Measurements from ENCODE around the gene EID2. TPM values are rescaled to one million over a fixed set of nuclear protein-coding genes. Genes with fewer than 3 reads are reported as not detected.

Gene EID2
- total and polyA plus RNA-seq, 10 of the 15 experiments (the other 5 are each of a cell fraction or from before 2014, with no cell fraction given): 1.6 to 11.4 (median 7.0) TPM

DNA sequence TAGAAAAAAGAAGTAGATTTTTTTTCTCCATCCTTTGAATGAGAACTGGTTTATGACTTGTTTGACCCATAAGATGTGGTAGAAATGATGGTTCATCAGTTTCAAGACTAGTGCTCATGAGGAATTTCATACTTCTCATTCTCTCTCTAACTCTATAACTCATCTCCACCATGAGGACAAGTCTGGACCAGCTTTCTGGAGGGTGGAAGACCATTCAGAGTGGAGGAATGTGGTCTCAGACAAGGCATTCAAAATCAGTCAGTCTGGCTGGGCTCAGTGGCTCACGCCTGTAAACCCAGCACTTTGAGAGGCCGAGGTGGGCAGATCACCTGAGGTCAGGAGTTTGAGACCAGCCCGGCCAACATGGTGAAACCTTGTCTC, 3.5 kb upstream of the EID2 start:
- ATAC-seq: no peak
- in situ Hi-C loops (cut with MboI): no loop called here
- H3K36me3 ChIP-seq (ENCODE audit: control insufficient read depth in 2 of 2, insufficient read depth in 2 of 2, low read length in 1 of 2): no peaks in the 10 kb centered on the region
- peaks cover 14% of the 10 kb centered on the region for H3K79me2 ChIP-seq (ENCODE audit: control insufficient read depth, insufficient read depth, low read length)
- CTCF ChIA-PET: interaction anchor here (0.6 to 15.0 kb wide), 5 partner anchors 8 to 216 kb away, joined by 3 to 248 read pairs (median 6); no protein-coding TSS in a partner anchor
- no peak overlapping the region for H3K4me2 ChIP-seq (ENCODE audit: control insufficient read depth, insufficient read depth)
- POLR2A ChIA-PET: interaction anchor here (0.6 kb wide), 1 partner anchor 588 kb away, joined by 3 read pairs; no protein-coding TSS in a partner anchor
- H3K4me1 ChIP-seq (ENCODE audit: control insufficient read depth, insufficient read depth, low read length): peaks cover 4% of the 10 kb centered on the region
- 48% methylated on average over 3 of the region's 3 CpGs for whole genome bisulfite sequencing (ENCODE audit: insufficient coverage, insufficient replicate concordance, low lambda C conversion rate, missing lambda C conversion rate)
- FAIRE-seq: no peak
- H3K27ac ChIP-seq (ENCODE audit: control insufficient read depth, insufficient read depth): no peak overlapping the region
- intact Hi-C loops (cut with micrococcal nuclease; ENCODE audit: unreplicated experiment): no loop called here
- H2AFZ ChIP-seq (ENCODE audit: control insufficient read depth, low read depth, low read length): no peak overlapping the region
- SMC1A ChIA-PET (ENCODE audit: uncharacterized antibody, unreplicated experiment): no interaction called here
- H4K20me1 ChIP-seq (ENCODE audit: control insufficient read depth, insufficient read depth): no peaks in the 10 kb centered on the region
- RAD21 ChIA-PET (ENCODE audit: unreplicated experiment): interaction anchor here (2.1 kb wide), 1 partner anchor 130 kb away, joined by 6 read pairs; no protein-coding TSS in a partner anchor
- TF ChIP-seq NRF1 (conservative IDR thresholded peaks at IDR 0.05; ENCODE audit: low read depth, low read length) (no peak), PML (IDR thresholded peaks at IDR 0.05; ENCODE audit: low read length) (no peak), HSF1 (IDR thresholded peaks at IDR 0.05; ENCODE audit: low read depth, low read length) (no peak), E2F8 (IDR thresholded peaks at IDR 0.05; ENCODE audit: low read depth, partially characterized antibody) (no peak), CTCF (IDR thresholded peaks at IDR 0.05 in 2 of 3, conservative IDR thresholded peaks at IDR 0.05 in 1 of 3; ENCODE audit: control insufficient read depth in 2 of 3, extremely low read depth in 1 of 3, insufficient read depth in 1 of 3, low read depth in 3 of 3, low read length in 3 of 3) (no peak), CREM (IDR thresholded peaks at IDR 0.05; ENCODE audit: low read depth) (no peak)
- TF ChIP-seq, protein P1, sequence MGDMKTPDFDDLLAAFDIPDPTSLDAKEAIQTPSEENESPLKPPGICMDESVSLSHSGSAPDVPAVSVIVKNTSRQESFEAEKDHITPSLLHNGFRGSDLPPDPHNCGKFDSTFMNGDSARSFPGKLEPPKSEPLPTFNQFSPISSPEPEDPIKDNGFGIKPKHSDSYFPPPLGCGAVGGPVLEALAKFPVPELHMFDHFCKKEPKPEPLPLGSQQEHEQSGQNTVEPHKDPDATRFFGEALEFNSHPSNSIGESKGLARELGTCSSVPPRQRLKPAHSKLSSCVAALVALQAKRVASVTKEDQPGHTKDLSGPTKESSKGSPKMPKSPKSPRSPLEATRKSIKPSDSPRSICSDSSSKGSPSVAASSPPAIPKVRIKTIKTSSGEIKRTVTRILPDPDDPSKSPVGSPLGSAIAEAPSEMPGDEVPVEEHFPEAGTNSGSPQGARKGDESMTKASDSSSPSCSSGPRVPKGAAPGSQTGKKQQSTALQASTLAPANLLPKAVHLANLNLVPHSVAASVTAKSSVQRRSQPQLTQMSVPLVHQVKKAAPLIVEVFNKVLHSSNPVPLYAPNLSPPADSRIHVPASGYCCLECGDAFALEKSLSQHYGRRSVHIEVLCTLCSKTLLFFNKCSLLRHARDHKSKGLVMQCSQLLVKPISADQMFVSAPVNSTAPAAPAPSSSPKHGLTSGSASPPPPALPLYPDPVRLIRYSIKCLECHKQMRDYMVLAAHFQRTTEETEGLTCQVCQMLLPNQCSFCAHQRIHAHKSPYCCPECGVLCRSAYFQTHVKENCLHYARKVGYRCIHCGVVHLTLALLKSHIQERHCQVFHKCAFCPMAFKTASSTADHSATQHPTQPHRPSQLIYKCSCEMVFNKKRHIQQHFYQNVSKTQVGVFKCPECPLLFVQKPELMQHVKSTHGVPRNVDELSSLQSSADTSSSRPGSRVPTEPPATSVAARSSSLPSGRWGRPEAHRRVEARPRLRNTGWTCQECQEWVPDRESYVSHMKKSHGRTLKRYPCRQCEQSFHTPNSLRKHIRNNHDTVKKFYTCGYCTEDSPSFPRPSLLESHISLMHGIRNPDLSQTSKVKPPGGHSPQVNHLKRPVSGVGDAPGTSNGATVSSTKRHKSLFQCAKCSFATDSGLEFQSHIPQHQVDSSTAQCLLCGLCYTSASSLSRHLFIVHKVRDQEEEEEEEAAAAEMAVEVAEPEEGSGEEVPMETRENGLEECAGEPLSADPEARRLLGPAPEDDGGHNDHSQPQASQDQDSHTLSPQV (IDR thresholded peaks at IDR 0.05): no peak
- no peak for DNase-seq (ENCODE audit: low read depth, low spot score)
- H3K27me3 ChIP-seq (replicated peaks in 1 of 2; ENCODE audit: control insufficient read depth in 2 of 2, insufficient read depth in 2 of 2, low read length in 1 of 2): no peaks in the 10 kb centered on the region; a peak in 1 of 4 replicates
- no peaks in the 10 kb centered on the region for H3K9me3 ChIP-seq (replicated peaks; ENCODE audit: control insufficient read depth, insufficient read depth, low read length)
- no peak overlapping the region for H3K4me3 ChIP-seq
- BruUV-seq (replicated peaks): no TSS peak
- H3K9ac ChIP-seq (ENCODE audit: control insufficient read depth, insufficient read depth, low read length): no peak overlapping the region

All from GM12878 (cell line).